Left renal cortex interstitium (tissue), 4 donors: Measurements from ENCODE around the gene AP4B1. TPM values are rescaled to one million over a fixed set of nuclear protein-coding genes. Genes with fewer than 3 reads are reported as not detected.
"Not testable (repeated sequence)": the region's sequence is repeated elsewhere in the genome, so short reads cannot be mapped to it uniquely, and the experiment has no call there.

Experiments used
- DNase-seq, 4 donors: peaks; one replicate each; pipeline ENCODE4 v3.0.0-alpha.2; 2013; ENCODE audit warnings: low read depth in 4 of 4, low spot score in 2 of 4, missing footprints in 1 of 4
- polyA plus RNA-seq, 4 donors: library from polyadenylated mRNA; unstranded; fragments of 120-200 nt; gene quantifications; one replicate each; pipeline ENCODE4 v1.2.1, GENCODE V29; 2013; ENCODE audit not compliant: insufficient read length in 4 of 4

AP4B1 gene
- polyA plus RNA-seq = 10 to 100 TPM; 20.6 to 54.3 (median 32.9) TPM

DNA sequence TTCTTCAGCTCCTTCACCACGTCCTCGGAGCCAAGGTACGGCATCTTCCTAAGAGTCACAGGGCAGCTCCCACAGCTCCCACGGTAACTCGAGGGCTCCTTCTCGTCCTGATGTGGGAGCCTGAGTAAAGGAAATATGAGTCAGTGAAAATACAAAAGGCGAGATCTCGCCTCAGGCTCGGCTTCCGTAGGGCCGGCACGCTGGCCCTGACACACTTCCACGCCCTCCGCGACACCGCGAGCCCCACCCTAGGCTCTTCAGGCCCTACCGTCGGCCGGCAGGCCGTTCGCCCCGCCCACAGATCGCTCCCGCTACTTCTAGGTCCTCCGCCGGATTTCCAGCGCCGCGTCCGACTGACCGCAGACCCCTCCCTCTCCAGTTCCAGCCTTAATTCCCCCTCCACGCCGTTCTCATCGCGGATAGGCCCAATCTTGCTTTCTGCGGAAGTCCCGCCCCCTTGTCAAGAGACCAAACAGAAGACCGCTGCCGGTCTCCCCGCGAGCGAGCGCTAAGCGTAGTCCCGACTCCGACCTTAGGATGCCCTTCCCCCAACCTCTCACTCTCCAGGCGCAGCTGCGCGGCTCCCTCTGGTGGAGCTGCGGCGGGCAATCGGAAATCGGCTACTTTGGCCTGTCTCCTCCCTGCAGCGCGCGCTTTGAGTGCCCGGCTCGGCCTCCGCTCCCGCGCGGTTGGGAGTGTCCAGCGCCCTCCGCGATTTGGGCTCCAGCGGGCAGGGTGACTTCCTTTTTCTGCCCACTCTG, at the start of gene AP4B1, which contains the start of gene DCLRE1B:
TSS of gene AP4B1 (minus strand) at position 126 of the 761 bp plus-strand sequence. CDS start at position 44, 82 bp downstream.
TSS of gene DCLRE1B (plus strand) at position 653 of the 761 bp plus-strand sequence. CDS start 261 bp downstream, outside the sequence.
- DNase-seq = peak; percentile 95 to 100 (median 98)

DNA sequence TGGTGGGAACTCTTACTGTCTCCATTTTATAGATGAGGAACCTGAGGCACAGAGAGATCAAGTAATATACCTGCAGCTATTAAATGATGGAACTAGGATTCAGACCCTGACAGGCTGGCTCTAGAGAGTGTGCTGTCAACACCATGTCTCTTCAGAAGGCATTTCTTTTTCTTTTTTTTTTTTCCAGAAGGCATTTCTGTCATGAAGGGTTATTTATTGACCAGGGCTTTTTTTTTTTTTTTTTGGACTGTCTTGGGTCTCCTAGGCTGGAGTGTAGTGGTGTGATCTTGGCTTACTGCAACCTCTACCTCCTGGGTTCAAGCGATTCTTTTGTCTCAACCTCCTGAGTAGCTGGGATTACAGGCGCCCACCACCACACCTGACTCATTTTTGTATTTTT, 47.1 kb upstream of the AP4B1 start:
- DNase-seq = no peak

DNA sequence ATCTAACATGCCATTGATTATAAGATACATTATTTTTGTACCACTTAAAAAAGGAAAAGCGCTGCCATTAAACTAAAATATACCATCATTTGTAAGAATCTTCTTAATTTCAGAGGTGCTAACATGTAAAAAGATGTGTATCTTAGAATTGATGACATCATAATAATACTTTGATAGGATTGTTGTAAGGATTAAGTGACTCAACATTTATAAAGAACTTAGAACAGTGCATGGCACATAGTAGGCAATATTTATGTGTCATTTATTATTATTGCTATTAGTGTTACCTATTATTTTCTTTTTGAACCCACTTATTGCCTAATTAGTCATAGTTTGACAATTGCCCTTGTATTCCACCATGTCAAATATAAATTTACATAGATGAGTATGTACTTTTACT, 46.3 kb upstream of the AP4B1 start:
- DNase-seq = no peak

DNA sequence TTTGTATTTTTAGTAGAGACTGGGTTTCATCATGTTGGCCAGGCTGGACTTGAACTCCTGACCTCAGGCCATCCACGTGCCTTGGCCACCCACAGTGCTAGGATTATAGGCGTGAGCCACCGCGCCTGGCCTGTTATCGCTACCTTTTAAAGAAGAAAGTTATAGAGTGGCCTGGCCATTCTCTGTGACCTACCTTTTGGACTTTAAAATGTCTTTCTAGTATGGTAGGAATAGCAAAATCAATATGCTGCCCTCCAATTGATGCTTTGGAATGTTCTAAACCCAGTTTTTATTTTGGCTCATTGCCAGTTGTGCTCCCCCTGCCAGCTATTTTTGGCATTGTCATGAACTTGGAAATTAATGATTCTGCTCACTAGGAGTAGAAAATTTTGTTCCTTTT, 44.4 kb upstream of the AP4B1 start:
- DNase-seq = no peak

DNA sequence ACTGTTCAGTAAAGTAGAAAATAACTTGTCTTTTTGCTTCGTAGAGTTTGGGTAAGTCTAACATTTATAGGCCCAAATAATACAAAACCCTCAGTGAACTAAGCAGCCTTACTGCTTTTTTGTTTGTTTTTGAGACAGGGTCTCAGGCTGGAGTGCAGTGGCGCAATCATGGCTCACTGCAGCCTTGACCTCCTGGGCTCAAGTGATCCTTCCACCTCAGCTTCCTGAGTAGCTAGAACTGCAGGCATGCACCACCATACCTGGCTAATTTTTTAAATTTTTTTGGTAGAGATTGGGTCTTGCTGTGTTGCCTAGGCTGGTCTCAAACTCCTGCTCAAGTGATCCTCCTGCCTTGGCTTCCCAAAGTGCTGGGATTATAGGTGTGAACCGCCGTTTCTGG, 43.6 kb upstream of the AP4B1 start:
- not testable (repeated sequence) for DNase-seq

DNA sequence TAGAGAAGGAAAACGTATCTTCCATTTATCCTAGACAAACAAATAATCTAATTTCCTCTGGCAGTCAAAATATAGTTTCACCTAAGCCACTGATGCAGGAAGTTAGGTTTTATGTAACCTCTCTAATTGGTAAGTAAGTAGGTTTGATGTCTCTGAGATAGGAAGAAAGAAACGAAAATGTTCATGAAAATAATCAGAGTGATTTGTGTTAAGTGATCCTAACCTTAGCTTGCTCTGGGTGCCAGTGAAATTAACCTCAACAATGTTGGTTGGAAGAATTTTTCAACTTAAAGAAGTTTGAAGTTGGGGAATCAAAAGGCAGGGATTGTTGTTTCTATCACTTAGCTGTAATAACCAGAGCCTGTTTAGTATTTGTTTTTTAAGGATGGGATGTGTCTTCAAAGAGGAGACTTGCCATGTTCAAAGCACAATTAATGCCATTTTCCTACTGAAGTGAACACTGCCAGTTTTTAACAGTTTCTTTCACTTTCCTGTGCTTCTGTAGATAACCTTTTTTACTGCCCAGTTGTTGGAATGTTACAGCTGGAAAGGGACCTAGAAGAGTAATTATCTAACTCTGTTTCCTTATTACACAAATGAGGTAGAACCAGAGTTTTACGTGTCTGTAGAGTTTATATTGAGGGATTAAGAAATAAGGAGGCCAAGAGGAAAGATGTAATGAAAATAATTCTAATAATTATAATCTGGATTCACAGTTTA, 42.9 kb upstream of the AP4B1 start:
- no peak for DNase-seq

DNA sequence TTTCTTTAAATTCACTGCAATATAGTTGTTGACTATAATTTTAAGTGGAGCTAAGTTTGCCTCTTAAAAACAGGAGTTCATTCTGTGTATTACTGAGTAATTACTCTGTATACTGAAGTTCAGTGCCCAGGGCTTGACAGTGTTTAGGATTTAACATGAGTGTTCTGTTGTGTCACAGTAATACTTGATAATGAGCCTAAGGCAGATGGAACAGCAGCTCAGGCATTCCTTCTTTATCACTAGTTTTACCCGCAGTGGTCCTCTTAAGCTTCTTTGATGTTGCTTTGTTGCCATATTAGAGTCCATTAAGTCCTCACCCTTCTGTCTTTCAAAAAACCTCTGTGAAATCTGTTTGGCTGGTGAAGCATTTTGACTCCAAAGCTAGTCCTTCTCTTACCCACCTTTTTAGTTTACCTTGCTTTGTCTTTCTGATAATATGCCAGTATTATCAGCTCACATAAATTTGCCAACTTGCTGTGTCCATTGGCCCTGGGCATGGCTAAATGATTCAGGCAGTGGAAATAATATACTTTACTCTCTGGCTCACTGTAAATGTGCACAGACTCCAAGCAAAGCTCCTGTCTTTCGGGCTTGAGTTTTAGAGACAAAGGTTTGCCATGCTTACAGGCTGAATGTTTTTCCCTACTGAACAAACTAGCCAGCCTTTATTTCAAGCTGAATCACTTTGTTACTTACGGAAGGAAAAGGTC, 42.2 kb upstream of the AP4B1 start:
- no peak for DNase-seq

DNA sequence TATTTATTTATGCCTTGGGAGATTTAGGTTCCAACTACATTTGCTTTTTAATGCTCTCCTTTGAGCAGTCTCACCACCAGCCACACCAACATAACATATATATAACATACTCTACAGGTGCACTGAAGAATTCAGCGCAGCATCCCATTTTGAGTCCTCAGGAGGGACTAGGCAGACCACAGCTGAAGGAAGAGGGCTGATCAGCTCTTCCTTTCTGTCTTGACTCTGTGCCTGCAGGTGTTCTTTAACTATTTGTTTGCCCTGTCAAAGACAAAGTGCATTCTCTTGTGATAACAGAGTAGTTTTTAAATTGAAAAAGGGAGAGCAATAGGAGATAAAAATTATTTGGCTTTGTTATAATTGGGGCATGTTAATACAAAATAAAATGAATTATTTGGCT, 41.5 kb upstream of the AP4B1 start:
- DNase-seq = no peak

DNA sequence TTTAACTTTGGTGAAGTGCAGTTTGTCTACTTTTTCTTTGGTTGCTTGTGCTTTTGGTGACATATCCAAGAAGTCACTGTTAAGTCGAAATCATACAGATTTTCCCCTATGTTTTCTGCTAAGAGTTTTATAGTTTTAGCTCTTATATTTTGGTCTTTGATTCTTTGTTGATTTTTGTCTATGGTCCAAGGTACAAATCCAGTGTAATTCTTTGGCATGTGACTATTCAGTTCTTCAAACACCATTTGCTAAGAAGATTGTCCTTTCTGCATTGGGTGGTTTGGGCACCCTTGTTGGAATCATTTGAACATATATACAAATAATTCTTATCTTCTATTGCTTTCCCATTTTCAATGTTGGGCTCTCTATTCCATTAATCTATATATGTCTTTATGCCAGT, 40.7 kb upstream of the AP4B1 start:
- DNase-seq = no peak

DNA sequence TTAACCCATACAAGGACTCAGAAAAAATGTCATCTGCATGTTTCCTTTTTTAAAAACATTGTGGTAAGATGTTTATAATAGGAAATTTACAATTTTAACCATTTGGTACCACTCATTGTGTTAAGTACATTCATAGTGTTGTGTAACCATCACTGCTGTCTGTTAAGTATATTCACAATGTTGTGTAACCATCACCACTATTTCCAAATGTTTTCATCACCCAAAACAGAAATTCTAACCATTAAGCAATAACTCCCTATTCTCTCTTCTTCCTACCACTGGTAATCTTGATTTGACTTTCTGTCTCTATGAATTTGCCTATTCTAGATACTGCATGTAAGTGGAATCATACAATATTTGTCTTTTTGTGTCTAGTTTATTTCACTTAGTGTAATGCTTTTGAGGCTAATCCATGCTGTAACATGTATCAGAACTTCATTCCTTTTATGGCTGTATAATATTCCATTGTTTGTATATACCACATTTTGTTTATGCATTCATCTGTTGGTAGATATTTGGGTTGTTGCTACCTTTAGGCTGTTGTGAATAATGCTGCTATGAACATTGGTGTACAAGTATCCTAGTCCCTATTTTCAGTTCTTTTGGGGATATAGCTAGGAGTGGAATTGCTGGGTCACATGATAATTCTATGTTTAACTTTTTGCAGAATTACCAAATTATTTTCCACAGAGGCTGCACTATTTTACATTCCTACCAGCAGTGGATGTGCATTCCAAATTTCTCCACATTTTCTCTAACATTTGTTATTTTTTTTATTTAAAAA, 38.6 kb upstream of the AP4B1 start:
- DNase-seq = no peak

DNA sequence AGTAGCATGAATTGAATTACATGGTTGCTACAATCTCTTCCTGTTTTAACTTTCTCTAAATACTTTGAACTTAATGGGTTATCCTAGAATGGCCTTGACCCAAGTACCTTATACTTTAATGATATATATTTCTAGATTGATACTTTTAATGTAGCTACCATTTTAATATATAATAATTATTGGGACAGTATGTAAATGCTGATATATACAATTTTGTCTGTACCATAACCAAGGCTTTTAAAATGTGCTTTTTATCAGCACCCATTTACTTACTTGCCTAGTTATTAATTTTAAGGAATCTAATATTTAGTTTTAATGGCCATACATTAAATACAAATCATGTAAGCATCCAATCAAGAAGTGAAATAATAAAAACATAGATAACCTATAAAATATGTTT, 37.9 kb upstream of the AP4B1 start:
- no peak for DNase-seq

DNA sequence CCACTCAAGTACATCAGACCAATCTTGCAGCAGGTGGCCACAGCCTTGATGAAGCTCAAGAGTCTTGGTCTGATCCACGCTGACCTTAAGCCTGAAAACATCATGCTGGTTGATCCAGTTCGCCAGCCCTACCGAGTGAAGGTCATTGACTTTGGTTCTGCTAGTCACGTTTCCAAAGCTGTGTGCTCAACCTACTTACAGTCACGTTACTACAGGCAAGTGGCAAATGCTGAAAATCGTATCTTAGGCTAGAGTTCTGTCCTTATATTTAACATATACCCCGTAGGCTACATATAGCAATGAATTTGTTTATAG, 36.6 kb upstream of the AP4B1 start:
- no peak for DNase-seq

DNA sequence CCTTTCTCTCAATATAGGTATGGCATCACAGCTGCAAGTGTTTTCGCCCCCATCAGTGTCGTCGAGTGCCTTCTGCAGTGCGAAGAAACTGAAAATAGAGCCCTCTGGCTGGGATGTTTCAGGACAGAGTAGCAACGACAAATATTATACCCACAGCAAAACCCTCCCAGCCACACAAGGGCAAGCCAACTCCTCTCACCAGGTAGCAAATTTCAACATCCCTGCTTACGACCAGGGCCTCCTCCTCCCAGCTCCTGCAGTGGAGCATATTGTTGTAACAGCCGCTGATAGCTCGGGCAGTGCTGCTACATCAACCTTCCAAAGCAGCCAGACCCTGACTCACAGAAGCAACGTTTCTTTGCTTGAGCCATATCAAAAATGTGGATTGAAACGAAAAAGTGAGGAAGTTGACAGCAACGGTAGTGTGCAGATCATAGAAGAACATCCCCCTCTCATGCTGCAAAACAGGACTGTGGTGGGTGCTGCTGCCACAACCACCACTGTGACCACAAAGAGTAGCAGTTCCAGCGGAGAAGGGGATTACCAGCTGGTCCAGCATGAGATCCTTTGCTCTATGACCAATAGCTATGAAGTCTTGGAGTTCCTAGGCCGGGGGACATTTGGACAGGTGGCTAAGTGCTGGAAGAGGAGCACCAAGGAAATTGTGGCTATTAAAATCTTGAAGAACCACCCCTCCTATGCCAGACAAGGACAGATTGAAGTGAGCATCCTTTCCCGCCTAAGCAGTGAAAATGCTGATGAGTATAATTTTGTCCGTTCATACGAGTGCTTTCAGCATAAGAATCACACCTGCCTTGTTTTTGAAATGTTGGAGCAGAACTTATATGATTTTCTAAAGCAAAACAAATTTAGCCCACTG, 36.0 kb upstream of the AP4B1 start:
- DNase-seq = no peak

DNA sequence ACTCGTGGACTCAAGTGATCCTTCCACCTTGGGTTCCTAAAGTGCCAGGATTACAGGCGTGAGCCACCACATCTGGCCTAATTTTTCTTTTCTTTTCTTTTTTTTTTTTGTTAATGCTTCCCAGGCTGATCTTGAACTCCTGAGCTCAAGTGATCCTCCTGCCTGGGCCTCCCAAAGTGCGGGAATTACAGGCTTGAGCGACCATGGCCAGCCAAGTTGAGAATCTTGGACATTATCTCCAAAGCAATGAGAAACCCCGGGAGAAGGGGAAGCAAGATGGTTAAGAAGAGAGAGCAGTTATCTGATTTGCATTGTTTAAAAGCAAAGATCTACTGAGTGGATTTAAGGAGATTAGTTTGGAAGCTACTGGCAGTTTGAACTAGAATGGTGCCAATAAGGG, 33.6 kb upstream of the AP4B1 start:
- DNase-seq = no peak

DNA sequence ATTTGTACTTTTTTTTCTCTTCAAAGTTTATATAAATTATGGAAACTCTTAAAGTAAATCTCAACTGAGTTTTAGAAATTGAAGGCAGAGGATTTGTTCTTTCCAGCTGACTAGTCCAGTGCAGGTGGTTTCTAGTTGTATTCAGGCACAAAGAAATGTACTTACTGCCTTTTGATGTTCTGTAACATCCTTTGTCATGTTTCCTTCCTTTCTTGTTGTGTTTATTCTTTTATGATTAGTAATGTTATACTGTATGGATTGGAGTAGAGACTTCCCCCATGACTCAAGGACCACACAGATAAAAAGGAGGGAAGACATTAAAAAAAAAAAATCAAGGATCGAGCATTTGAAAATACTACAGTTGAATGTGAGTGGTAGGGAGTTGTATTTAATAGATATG, 32.5 kb upstream of the AP4B1 start:
- no peak for DNase-seq

DNA sequence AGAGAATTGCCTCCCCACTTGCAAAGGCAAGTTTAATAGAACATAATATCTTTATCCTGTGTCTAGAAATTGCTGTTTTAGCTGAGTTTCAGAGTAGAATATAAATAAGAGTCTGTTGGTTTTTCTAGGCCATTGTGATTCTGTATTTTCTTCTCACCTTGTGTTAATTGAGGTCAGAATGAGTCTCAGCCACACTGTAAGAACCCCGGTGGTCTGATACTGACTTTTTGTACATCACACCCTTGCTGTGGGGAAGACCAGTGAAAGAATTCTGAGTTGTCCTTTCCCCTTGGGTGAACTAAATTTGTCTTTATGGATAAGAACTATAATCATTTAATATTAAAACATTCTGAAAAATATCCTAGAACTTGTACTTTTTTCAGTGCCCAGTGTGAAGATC, 31.4 kb upstream of the AP4B1 start:
- DNase-seq = no peak

DNA sequence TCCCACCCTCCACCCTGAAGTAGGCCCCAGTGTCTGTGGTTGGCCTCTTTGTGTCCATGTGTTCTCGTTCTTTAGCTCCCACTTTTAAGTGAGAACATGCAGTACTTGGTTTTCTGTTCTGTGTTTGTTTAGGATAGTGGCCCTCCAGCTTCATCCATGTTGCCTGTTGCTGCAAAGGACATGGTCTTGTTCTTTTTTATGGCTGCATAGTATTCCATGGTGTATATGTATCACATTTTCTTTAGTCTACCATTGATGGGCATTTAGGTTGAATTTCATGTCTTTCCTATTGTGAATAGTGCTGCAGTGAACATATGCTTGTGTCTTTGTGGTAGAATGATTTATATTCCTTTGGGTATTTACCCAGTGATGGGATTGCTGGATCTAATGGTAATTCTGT, 30.6 kb upstream of the AP4B1 start:
- DNase-seq = no peak

DNA sequence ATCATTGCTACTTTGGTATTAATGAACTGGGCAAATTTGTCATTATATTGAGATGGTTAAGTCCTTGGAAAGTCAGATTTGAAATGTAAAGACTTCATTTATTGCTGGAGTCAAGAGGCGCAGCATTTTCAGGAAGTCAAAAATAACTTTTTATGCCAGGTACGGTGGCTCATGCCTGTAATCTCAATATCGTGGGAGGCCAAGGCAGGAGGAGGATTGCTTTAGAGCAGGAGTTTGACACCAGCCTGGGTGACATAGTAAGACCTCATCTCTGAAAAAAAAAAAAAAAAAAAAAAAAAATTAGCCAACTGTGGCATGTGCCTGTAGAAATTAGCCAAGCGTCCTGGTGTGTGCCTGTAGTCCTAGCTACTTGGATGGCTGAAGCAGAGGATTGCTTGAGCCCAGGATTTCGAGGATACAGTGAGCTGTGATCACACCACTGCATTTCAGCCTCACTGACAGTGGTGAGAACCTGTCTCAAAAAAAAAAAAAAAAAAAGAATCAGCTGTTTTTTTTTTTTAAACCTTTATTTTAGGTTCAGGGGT, 30.0 kb upstream of the AP4B1 start:
- no peak for DNase-seq

DNA sequence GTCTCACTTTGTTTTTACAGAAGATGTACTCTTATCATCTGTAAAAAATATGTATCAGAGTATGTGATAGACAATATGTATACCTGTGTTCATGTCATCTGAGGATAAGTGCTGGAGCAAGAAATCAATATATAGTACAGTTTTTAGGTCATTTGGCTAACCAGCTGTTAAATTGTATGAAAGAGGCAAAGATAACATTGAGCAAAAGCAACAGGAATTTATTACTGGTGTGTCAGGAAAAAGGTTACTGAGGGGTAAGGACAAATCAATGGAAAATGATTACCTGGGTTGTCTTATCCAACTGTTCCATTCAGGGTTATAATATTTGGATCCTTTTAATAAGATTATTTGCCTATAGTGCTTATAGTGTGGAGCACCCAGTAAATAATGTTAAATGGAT, 29.4 kb upstream of the AP4B1 start:
- no peak for DNase-seq

DNA sequence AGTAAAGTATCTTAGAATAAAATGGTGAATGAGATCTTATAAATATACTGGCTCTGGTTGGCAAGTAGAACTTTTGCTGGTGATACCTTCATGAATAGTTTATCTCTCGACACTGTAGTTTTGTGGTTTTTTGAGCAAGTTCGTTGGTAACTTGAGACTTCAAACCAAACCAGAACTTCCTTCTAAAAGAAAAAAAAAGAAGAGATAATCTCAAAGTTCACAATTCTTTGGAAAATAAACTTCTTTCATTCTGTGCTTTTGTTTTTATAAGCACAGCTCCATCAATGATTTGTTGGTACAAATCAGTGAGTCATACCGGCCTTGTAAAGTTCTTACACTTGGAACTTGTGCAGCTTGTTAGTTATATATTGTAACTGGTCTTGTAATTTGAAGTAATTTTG, 26.9 kb upstream of the AP4B1 start:
- DNase-seq = no peak
